H1 (cell line): ENCODE results near the gene CAMK2D. TPM values are rescaled to one million over a fixed set of nuclear protein-coding genes. Genes with fewer than 3 reads are reported as not detected.

ENCODE experiments used
- CTCF ChIA-PET: fragments of 300-600 bp; sonication (Branson Sonifier 250); formaldehyde crosslinking; loops from one replicate; lab custom pipeline; 2021; ENCODE audit not compliant: partially characterized antibody; lab: Charles Lee
- POLR2A ChIA-PET: fragments of 300-600 bp; sonication (Branson Sonifier 250); formaldehyde crosslinking; loops from one replicate; lab custom pipeline; 2021; ENCODE audit warnings: inconsistent platforms; ENCODE audit not compliant: partially characterized antibody; lab: Charles Lee
- DNase-seq, 2 experiments: peaks; one replicate each; pipeline versions ENCODE4 v3.0.0 to v3.0.0-alpha.2; 2010 to 2022; ENCODE audit warnings: low spot score in 2 of 2, low read depth in 1 of 2, mixed read lengths in 1 of 2
- FAIRE-seq: peaks from 2 replicates; lab custom pipeline; 2011; peaks lifted over from hg19 to GRCh38; lab: Jason Lieb, UNC
- H2AFZ ChIP-seq: 2 replicates; pipeline ENCODE4 v1.8.1; 2012; ENCODE audit warnings: low read length, inconsistent platforms
- H2AK5ac ChIP-seq: 2 replicates; pipeline ENCODE4 v1.6.1; 2013; ENCODE audit warnings: low read depth, low read length
- H2BK120ac ChIP-seq: replicated peaks from 2 replicates; pipeline ENCODE3; 2013; ENCODE audit warnings: low read depth, low read length, inconsistent platforms
- H2BK12ac ChIP-seq: 2 replicates; pipeline ENCODE4 v1.6.1; 2013; ENCODE audit warnings: low read depth, low read length
- H2BK15ac ChIP-seq: 2 replicates; pipeline ENCODE4 v1.6.1; 2013; ENCODE audit warnings: low read length
- H2BK20ac ChIP-seq: 2 replicates; pipeline ENCODE4 v1.6.1; 2013; ENCODE audit warnings: low read length
- H2BK5ac ChIP-seq: 2 replicates; pipeline ENCODE4 v1.6.1; 2013; ENCODE audit warnings: low read depth, low read length
- H3K14ac ChIP-seq: 2 replicates; pipeline ENCODE4 v1.6.1; 2013; ENCODE audit warnings: inconsistent platforms; ENCODE audit not compliant: insufficient read length
- H3K18ac ChIP-seq: 2 replicates; pipeline ENCODE4 v1.6.1; 2013; ENCODE audit warnings: low read length; ENCODE audit errors: extremely low read depth
- H3K23ac ChIP-seq: 2 replicates; pipeline ENCODE4 v1.6.1; 2013; ENCODE audit warnings: inconsistent platforms; ENCODE audit not compliant: insufficient read length
- H3K23me2 ChIP-seq: 2 replicates; pipeline ENCODE4 v1.6.1; 2013; ENCODE audit warnings: low read depth, low read length
- H3K27ac ChIP-seq: 2 replicates; pipeline ENCODE4 v1.6.1; 2011; ENCODE audit warnings: low read depth, low read length, inconsistent platforms
- H3K27me3 ChIP-seq, 4 experiments: replicated peaks in 1 of 4; 1 replicate in 1 of 4; 2 replicates in 3 of 4; pipeline versions ENCODE4 v1.6.1 to v1.8.1; 2011 to 2013; ENCODE audit warnings: low read length in 3 of 4, mild to moderate bottlenecking in 3 of 4, inconsistent platforms in 2 of 4, mixed read lengths in 2 of 4, moderate library complexity in 1 of 4; ENCODE audit not compliant: control insufficient read depth in 3 of 4, insufficient read depth in 3 of 4; ENCODE audit errors: extremely low read depth in 1 of 4
- H3K36me3 ChIP-seq, 4 experiments: 2 replicates each; pipeline versions ENCODE4 v1.6.1 to v1.8.1; 2011 to 2013; ENCODE audit warnings: mild to moderate bottlenecking in 4 of 4, low read length in 3 of 4, moderate library complexity in 2 of 4, control low read depth in 1 of 4, inconsistent platforms in 1 of 4; ENCODE audit not compliant: insufficient read depth in 4 of 4, control insufficient read depth in 2 of 4
- H3K4ac ChIP-seq: replicated peaks from 2 replicates; pipeline ENCODE3; 2013; ENCODE audit warnings: low read length, low read depth, mixed read lengths, inconsistent platforms; ENCODE audit not compliant: insufficient read length
- H3K4me1 ChIP-seq, 4 experiments: replicated peaks in 1 of 4; 1 replicate in 1 of 4; 2 replicates in 3 of 4; pipeline versions ENCODE4 v1.6.1 to v1.8.1; 2011 to 2013; ENCODE audit warnings: low read length in 3 of 4, inconsistent platforms in 2 of 4, mixed read lengths in 1 of 4; ENCODE audit not compliant: insufficient read depth in 4 of 4, control insufficient read depth in 3 of 4
- H3K4me2 ChIP-seq, 2 experiments: 2 replicates each; pipeline versions ENCODE4 v1.6.1 to v1.8.1; 2011 to 2013; ENCODE audit warnings: low read depth in 2 of 2, low read length in 2 of 2, control low read depth in 1 of 2, inconsistent platforms in 1 of 2, mild to moderate bottlenecking in 1 of 2; ENCODE audit not compliant: insufficient read depth in 1 of 2
- H3K4me3 ChIP-seq, 4 experiments: fragments of 200-600, 300-600 bp in 1 of 4; sonication (generic), shearing (Covaris generic), sonication (Bioruptor Twin) in 1 of 4; 2 replicates each; pipeline versions ENCODE4 v1.5.1 to v1.8.1; 2011 to 2016; ENCODE audit warnings: low read length in 4 of 4, low read depth in 3 of 4, control low read depth in 2 of 4, inconsistent platforms in 2 of 4, mild to moderate bottlenecking in 2 of 4, mixed read lengths in 1 of 4, moderate library complexity in 1 of 4; ENCODE audit not compliant: insufficient read depth in 2 of 4; ENCODE audit errors: extremely low read depth in 1 of 4
- H3K56ac ChIP-seq: replicated peaks from 2 replicates; pipeline ENCODE3; 2013; ENCODE audit warnings: low read depth, mild to moderate bottlenecking, mixed read lengths, low read length, inconsistent platforms; ENCODE audit not compliant: insufficient read length
- H3K79me1 ChIP-seq: 2 replicates; pipeline ENCODE4 v1.6.1; 2013; ENCODE audit warnings: low read depth, low read length, control low read depth
- H3K79me2 ChIP-seq, 2 experiments: 2 replicates each; pipeline versions ENCODE4 v1.6.1 to v1.8.1; 2012 to 2013; ENCODE audit warnings: low read length in 2 of 2, mild to moderate bottlenecking in 2 of 2, inconsistent platforms in 1 of 2; ENCODE audit not compliant: insufficient read depth in 2 of 2, control insufficient read depth in 1 of 2
- H3K9ac ChIP-seq, 4 experiments: replicated peaks in 1 of 4; 1 replicate in 1 of 4; 2 replicates in 3 of 4; pipeline versions ENCODE4 v1.6.1 to v1.8.1; 2011 to 2013; ENCODE audit warnings: low read depth in 3 of 4, low read length in 3 of 4, control low read depth in 2 of 4, mild to moderate bottlenecking in 2 of 4, moderate library complexity in 2 of 4, inconsistent platforms in 1 of 4; ENCODE audit errors: extremely low read depth in 1 of 4
- H3K9me3 ChIP-seq, 2 experiments: 2 replicates each; pipeline versions ENCODE4 v1.6.1 to v1.8.1; 2012 to 2013; ENCODE audit warnings: mild to moderate bottlenecking in 2 of 2, moderate library complexity in 2 of 2, control low read depth in 1 of 2, inconsistent platforms in 1 of 2, low read depth in 1 of 2, low read length in 1 of 2, mixed read lengths in 1 of 2; ENCODE audit not compliant: insufficient read depth in 2 of 2
- H4K20me1 ChIP-seq, 2 experiments: replicated peaks in 1 of 2; 2 replicates each; pipeline versions ENCODE3 to v1.8.1; 2011 to 2013; ENCODE audit warnings: inconsistent platforms in 2 of 2, low read length in 2 of 2, mild to moderate bottlenecking in 1 of 2; ENCODE audit not compliant: insufficient read depth in 2 of 2, control insufficient read depth in 1 of 2
- H4K5ac ChIP-seq: 2 replicates; pipeline ENCODE4 v1.6.1; 2013; ENCODE audit warnings: low read length, low read depth, mixed read lengths, inconsistent platforms; ENCODE audit not compliant: insufficient read length
- H4K8ac ChIP-seq: 2 replicates; pipeline ENCODE4 v1.8.0; 2013; ENCODE audit warnings: mild to moderate bottlenecking, moderate library complexity, low read length, inconsistent platforms; ENCODE audit not compliant: insufficient read depth; ENCODE audit errors: extremely low read depth
- H4K91ac ChIP-seq: replicated peaks from 2 replicates; pipeline ENCODE3; 2013; ENCODE audit warnings: low read length, mixed read lengths, inconsistent platforms; ENCODE audit not compliant: insufficient read length
- CHD1 ChIP-seq: IDR thresholded peaks from 2 replicates; pipeline ENCODE4 v1.6.1; 2012; ENCODE audit warnings: low read depth, low read length, improper control_type of control experiment
- GTF2F1 ChIP-seq: IDR thresholded peaks from 2 replicates; pipeline ENCODE4 v1.6.1; 2012; ENCODE audit warnings: low read depth, low read length, improper control_type of control experiment, borderline replicate concordance
- POLR2A ChIP-seq, 2 experiments: IDR thresholded peaks; 1 replicate in 1 of 2; 2 replicates in 1 of 2; pipeline ENCODE4 v1.6.1; 2011; ENCODE audit warnings: low read depth in 2 of 2, low read length in 2 of 2, mild to moderate bottlenecking in 2 of 2; ENCODE audit errors: control extremely low read depth in 1 of 2
- RXRA ChIP-seq: IDR thresholded peaks from 2 replicates; pipeline ENCODE4 v1.6.1; 2011; ENCODE audit warnings: low read depth, mild to moderate bottlenecking, low read length, moderate library complexity; ENCODE audit not compliant: insufficient read depth
- WGBS, 2 experiments: shearing (Covaris generic) in 1 of 2; methylation state at CpG; one replicate each; pipeline versions ENCODE4 v1.1.6 to v1.1.7; 2013 to 2015; ENCODE audit warnings: low lambda C conversion rate in 2 of 2, mixed read lengths in 2 of 2, inconsistent platforms in 1 of 2, low coverage in 1 of 2, missing lambda C conversion rate in 1 of 2; ENCODE audit not compliant: insufficient replicate concordance in 2 of 2, insufficient coverage in 1 of 2, insufficient read length in 1 of 2; ENCODE audit errors: extremely low coverage in 1 of 2, missing lambda C conversion rate in 1 of 2; 5-methylcytosine and 5-hydroxymethylcytosine counted together
- polyA plus RNA-seq, 7 experiments: library from polyadenylated mRNA; depleted of rRNA in 3 of 7; stranded (reverse) in 5 of 7; unstranded in 2 of 7; fragments of >200 nt in 5 of 7; fragments of 200-250 nt in 2 of 7; gene quantifications; 1 replicate in 5 of 7; 2 replicates in 1 of 7; 4 replicates in 1 of 7; pipeline versions ENCODE4 v1.2.1 to v1.2.3, GENCODE V29; 2011 to 2013; ENCODE audit warnings: missing spikeins in 2 of 7, mixed read lengths in 2 of 7
- total RNA-seq: library from RNA; stranded (reverse); fragmentation: NEBNext Ultra II Directional; extraction: Animal tissue kit (Norgen Biotek cat#: 25700); gene quantifications from 2 replicates; pipeline ENCODE4 v1.2.1, GENCODE V29; 2021

CAMK2D gene
- total and polyA plus RNA-seq, 2 of the 8 experiments (the other 6 are each of a cell fraction or from before 2014, with no cell fraction given): 3.2 to 7.0 TPM

GRCh38 chr4:113524505-113525186 lies 236.9 kb downstream of the CAMK2D start:
- Histone ChIP-seq H3K23me2 (no peaks in the 10 kb centered on the region), H2BK20ac (no peak overlapping the region), H2BK5ac (no peak overlapping the region), H3K4me2 (no peak overlapping the region), H2AK5ac (no peak overlapping the region), H3K4me1 (peaks cover 0 to 3% (median 0%) of the 10 kb centered on the region in 4 experiments; a peak in 1 of 7 replicates), H3K27ac (no peak overlapping the region), H2BK15ac (no peak overlapping the region), H3K36me3 (no peaks in the 10 kb centered on the region), H3K27me3 (no peaks in the 10 kb centered on the region), H3K4me3 (no peak overlapping the region), H3K9me3 (no peaks in the 10 kb centered on the region), H4K91ac (no peak overlapping the region), H4K5ac (no peak overlapping the region), H2BK120ac (no peak overlapping the region), H2AFZ (no peak overlapping the region), H3K79me1 (no peaks in the 10 kb centered on the region), H3K14ac (no peak overlapping the region), H4K8ac (no peak overlapping the region), H3K23ac (no peak overlapping the region), H2BK12ac (no peak overlapping the region), H3K9ac (no peak overlapping the region), H3K56ac (no peak overlapping the region), H4K20me1 (no peaks in the 10 kb centered on the region), H3K79me2 (no peaks in the 10 kb centered on the region), H3K4ac (no peak overlapping the region), H3K18ac (no peak overlapping the region)
- CTCF ChIA-PET: interaction anchor here (1.4 kb wide), 1 partner anchor 23 kb away, joined by 3 read pairs; no protein-coding TSS in a partner anchor
- 97% methylated on average over 2 of the region's 2 CpGs; no CpG with 5 or more reads in 1 of the 2 experiments for WGBS, 2 experiments
- POLR2A ChIA-PET: no interaction called here
- FAIRE-seq: no peak
- no peak for DNase-seq
- no peak for TF ChIP-seq CHD1
- no peak for TF ChIP-seq POLR2A (IDR thresholded peaks at IDR 0.05; ENCODE audit: control extremely low read depth in 1 of 2, low read depth in 2 of 2, low read length in 2 of 2)
- no peak for TF ChIP-seq RXRA
- TF ChIP-seq GTF2F1: no peak
